Measurements from ENCODE around the gene AP1S2.

DNA sequence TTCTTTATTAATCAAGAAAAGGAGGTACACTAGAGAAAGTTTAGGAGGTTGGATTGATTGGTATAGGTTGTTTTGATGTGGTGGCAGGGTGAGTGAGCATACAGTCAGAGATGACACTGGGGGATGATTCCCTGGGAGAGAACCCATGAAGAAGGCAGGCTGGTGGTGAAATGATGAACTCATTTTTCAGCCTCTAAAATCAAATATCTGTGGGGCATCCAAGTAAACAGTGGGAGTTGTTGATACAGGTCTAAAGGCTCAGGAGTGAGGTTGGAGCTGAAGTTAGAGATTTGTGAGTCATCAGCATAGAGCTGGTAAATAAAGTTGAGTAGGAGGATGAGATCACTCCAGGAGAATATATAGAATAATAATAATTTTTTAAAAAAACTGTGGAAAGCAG, 10.0 kb upstream of the AP1S2 start:
- TF ChIP-seq, protein P1, sequence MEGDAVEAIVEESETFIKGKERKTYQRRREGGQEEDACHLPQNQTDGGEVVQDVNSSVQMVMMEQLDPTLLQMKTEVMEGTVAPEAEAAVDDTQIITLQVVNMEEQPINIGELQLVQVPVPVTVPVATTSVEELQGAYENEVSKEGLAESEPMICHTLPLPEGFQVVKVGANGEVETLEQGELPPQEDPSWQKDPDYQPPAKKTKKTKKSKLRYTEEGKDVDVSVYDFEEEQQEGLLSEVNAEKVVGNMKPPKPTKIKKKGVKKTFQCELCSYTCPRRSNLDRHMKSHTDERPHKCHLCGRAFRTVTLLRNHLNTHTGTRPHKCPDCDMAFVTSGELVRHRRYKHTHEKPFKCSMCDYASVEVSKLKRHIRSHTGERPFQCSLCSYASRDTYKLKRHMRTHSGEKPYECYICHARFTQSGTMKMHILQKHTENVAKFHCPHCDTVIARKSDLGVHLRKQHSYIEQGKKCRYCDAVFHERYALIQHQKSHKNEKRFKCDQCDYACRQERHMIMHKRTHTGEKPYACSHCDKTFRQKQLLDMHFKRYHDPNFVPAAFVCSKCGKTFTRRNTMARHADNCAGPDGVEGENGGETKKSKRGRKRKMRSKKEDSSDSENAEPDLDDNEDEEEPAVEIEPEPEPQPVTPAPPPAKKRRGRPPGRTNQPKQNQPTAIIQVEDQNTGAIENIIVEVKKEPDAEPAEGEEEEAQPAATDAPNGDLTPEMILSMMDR (optimal IDR thresholded peaks at IDR 0.05 in 1 of 3, IDR thresholded peaks at IDR 0.05 in 1 of 3, conservative IDR thresholded peaks at IDR 0.05 in 1 of 3; ENCODE audit: extremely low read depth in 1 of 3, insufficient read depth in 2 of 3, low read length in 3 of 3), result no peak
- TF ChIP-seq EZH2 (IDR thresholded peaks at IDR 0.05; ENCODE audit: low read length), result no peak
